HepG2 (cell line): ENCODE measurements around the gene ZFAND6. TPM values are rescaled to one million over a fixed set of nuclear protein-coding genes. Genes with fewer than 3 reads are reported as not detected.

Source experiments
- CEBPG ChIP-seq: IDR thresholded peaks from 2 replicates; pipeline ENCODE4 v1.6.1; 2016
- CHD2 ChIP-seq: IDR thresholded peaks from 2 replicates; pipeline ENCODE4 v1.6.1; 2011; ENCODE audit warnings: low read depth, low read length, improper control_type of control experiment
- FOXM1 ChIP-seq: sonication (generic); formaldehyde crosslinking; IDR thresholded peaks from 2 replicates; pipeline ENCODE4 v1.5.0; 2020; ENCODE audit warnings: missing genetic modification reagents
- GATA4 ChIP-seq: sonication (generic); IDR thresholded peaks from 2 replicates; pipeline ENCODE4 v1.6.1; 2016; ENCODE audit warnings: antibody characterized with exemption, low read depth, borderline replicate concordance
- RBM39 ChIP-seq: fragments of 200-400 bp; formaldehyde crosslinking; IDR thresholded peaks from one replicate; pipeline ENCODE4 v1.6.1; 2018; ENCODE audit warnings: antibody characterized with exemption, mild to moderate bottlenecking, low read depth, low read length; ENCODE audit not compliant: poor library complexity, severe bottlenecking
- TOE1 ChIP-seq: sonication (generic); formaldehyde crosslinking; IDR thresholded peaks from 2 replicates; pipeline ENCODE4 v1.4.0; 2020; ENCODE audit warnings: mild to moderate bottlenecking, missing genetic modification reagents
- U2AF1 ChIP-seq: fragments of 200-400 bp; formaldehyde crosslinking; optimal IDR thresholded peaks from 2 replicates; pipeline ENCODE3; 2017; ENCODE audit warnings: mild to moderate bottlenecking, low read depth, low read length
- ZMYM2 ChIP-seq: sonication (generic); formaldehyde crosslinking; IDR thresholded peaks from 2 replicates; pipeline ENCODE4 v1.8.0; 2022; ENCODE audit warnings: mild to moderate bottlenecking, missing genetic modification reagents
- ZNF44 ChIP-seq: sonication (generic); formaldehyde crosslinking; IDR thresholded peaks from 2 replicates; pipeline ENCODE4 v1.5.1; 2020; ENCODE audit warnings: mild to moderate bottlenecking, missing genetic modification reagents
- ZNF441 ChIP-seq: sonication (generic); formaldehyde crosslinking; IDR thresholded peaks from 2 replicates; pipeline ENCODE4 v1.7.0; 2021; ENCODE audit warnings: missing genetic modification reagents, borderline replicate concordance
- ZNF562 ChIP-seq: sonication (generic); formaldehyde crosslinking; IDR thresholded peaks from 2 replicates; pipeline ENCODE4 v1.8.0; 2022; ENCODE audit warnings: missing genetic modification reagents, borderline replicate concordance
- ZNF598 ChIP-seq: sonication (generic); formaldehyde crosslinking; IDR thresholded peaks from 2 replicates; pipeline ENCODE4 v1.5.1; 2020; ENCODE audit warnings: mild to moderate bottlenecking, missing genetic modification reagents, borderline replicate concordance
- ZNF644 ChIP-seq: IDR thresholded peaks from 2 replicates; pipeline ENCODE4 v1.6.1; 2016; ENCODE audit warnings: low read depth
- polyA plus RNA-seq, 8 experiments: library from polyadenylated mRNA; depleted of rRNA in 3 of 8; stranded (reverse) in 7 of 8; unstranded in 1 of 8; fragments of >200 nt; fragmentation: Illumina TruSeq in 4 of 8; extraction: Trizol in 4 of 8; gene quantifications; 2 replicates each; pipeline versions ENCODE4 v1.2.1 to v1.2.3, GENCODE V29; 2011 to 2016; ENCODE audit warnings: low read depth in 4 of 8, missing spikeins in 1 of 8, mixed read lengths in 1 of 8; ENCODE audit not compliant: insufficient read depth in 1 of 8
- total RNA-seq, 5 experiments: library from RNA; depleted of rRNA; stranded (reverse); fragments of >200 nt; fragmentation: Illumina TruSeq; extraction: Trizol; gene quantifications; 2 replicates each; pipeline ENCODE4 v1.2.3, GENCODE V29; 2016; ENCODE audit warnings: low read depth in 1 of 5
- TF ChIP-seq, protein P1 (sequence below): IDR thresholded peaks from 2 replicates; pipeline ENCODE4 v1.6.1; 2016; ENCODE audit warnings: low read depth, missing genetic modification reagents, missing compliant biosample characterization
- TF ChIP-seq, protein P2 (sequence below): sonication (generic); formaldehyde crosslinking; IDR thresholded peaks from 2 replicates; pipeline ENCODE4 v1.8.0; 2023; ENCODE audit warnings: mild to moderate bottlenecking, missing genetic modification reagents
- TF ChIP-seq, protein P3 (sequence below): IDR thresholded peaks from 2 replicates; pipeline ENCODE4 v1.6.1; 2018; ENCODE audit warnings: missing genetic modification reagents
- TF ChIP-seq, protein P4 (sequence below): sonication (generic); formaldehyde crosslinking; IDR thresholded peaks from 2 replicates; pipeline ENCODE4 v1.5.1; 2020; ENCODE audit warnings: missing genetic modification reagents, mild to moderate bottlenecking, borderline replicate concordance
- TF ChIP-seq, protein P5 (sequence below): sonication (generic); formaldehyde crosslinking; IDR thresholded peaks from 2 replicates; pipeline ENCODE4 v1.5.1; 2020; ENCODE audit warnings: missing genetic modification reagents, mild to moderate bottlenecking, borderline replicate concordance

Gene ZFAND6
- total and polyA plus RNA-seq, 2 of the 13 experiments (the other 11 are each of a cell fraction or from before 2014, with no cell fraction given) = 84.2 to 115 TPM

DNA sequence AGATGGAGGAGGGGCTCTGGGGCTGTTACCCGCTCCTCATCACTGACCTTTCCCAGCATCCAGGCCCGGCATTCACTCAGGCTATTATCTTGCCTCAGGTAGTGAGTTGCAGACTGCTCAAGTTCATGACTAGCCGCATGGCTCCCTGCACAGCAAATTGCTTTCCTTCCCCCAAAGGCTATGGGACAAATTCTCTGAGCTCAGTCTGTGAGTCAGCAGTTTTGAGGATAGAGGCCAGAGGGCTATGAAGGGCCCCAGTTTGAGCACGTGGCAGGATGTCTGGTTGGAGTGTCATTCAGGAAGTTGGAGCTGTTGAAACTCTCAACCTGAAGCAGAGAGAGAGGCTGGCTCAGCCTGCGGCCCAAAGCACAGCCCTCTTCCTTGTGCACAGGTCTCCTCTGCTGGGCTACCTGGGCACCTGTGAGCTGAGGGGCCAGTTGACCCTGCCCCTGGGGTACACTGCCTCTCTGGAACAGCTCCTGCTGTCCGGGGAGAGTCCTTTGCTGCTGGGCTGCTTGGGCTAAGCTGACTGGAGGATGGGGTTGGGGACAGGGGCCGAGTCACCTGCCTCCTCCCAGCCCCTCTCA lies 101.2 kb downstream of the ZFAND6 start (continued):
- TF ChIP-seq, protein P1, sequence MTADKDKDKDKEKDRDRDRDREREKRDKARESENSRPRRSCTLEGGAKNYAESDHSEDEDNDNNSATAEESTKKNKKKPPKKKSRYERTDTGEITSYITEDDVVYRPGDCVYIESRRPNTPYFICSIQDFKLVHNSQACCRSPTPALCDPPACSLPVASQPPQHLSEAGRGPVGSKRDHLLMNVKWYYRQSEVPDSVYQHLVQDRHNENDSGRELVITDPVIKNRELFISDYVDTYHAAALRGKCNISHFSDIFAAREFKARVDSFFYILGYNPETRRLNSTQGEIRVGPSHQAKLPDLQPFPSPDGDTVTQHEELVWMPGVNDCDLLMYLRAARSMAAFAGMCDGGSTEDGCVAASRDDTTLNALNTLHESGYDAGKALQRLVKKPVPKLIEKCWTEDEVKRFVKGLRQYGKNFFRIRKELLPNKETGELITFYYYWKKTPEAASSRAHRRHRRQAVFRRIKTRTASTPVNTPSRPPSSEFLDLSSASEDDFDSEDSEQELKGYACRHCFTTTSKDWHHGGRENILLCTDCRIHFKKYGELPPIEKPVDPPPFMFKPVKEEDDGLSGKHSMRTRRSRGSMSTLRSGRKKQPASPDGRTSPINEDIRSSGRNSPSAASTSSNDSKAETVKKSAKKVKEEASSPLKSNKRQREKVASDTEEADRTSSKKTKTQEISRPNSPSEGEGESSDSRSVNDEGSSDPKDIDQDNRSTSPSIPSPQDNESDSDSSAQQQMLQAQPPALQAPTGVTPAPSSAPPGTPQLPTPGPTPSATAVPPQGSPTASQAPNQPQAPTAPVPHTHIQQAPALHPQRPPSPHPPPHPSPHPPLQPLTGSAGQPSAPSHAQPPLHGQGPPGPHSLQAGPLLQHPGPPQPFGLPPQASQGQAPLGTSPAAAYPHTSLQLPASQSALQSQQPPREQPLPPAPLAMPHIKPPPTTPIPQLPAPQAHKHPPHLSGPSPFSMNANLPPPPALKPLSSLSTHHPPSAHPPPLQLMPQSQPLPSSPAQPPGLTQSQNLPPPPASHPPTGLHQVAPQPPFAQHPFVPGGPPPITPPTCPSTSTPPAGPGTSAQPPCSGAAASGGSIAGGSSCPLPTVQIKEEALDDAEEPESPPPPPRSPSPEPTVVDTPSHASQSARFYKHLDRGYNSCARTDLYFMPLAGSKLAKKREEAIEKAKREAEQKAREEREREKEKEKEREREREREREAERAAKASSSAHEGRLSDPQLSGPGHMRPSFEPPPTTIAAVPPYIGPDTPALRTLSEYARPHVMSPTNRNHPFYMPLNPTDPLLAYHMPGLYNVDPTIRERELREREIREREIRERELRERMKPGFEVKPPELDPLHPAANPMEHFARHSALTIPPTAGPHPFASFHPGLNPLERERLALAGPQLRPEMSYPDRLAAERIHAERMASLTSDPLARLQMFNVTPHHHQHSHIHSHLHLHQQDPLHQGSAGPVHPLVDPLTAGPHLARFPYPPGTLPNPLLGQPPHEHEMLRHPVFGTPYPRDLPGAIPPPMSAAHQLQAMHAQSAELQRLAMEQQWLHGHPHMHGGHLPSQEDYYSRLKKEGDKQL (CRISPR knock-in tag) = 0 out of 2 replicates have a peak, but pooled peaks have one; percentile 18
- TF ChIP-seq RBM39 (no peak), ZNF562 (CRISPR knock-in tag) (no peak), CHD2 (no peak), TOE1 (CRISPR knock-in tag) (no peak), ZNF644 (0 out of 2 replicates have a peak, but pooled peaks have one; percentile 47), ZNF441 (peak; percentile 63; the same call in 1 of the 2 replicates), ZNF44 (CRISPR knock-in tag) (no peak), GATA4 (no peak), U2AF1 (no peak), FOXM1 (CRISPR knock-in tag) (no peak), ZNF598 (no peak), ZMYM2 (CRISPR knock-in tag) (no peak), CEBPG (CRISPR knock-in tag) (peak; percentile 44; the same call in 1 of the 2 replicates)
- TF ChIP-seq, protein P2, sequence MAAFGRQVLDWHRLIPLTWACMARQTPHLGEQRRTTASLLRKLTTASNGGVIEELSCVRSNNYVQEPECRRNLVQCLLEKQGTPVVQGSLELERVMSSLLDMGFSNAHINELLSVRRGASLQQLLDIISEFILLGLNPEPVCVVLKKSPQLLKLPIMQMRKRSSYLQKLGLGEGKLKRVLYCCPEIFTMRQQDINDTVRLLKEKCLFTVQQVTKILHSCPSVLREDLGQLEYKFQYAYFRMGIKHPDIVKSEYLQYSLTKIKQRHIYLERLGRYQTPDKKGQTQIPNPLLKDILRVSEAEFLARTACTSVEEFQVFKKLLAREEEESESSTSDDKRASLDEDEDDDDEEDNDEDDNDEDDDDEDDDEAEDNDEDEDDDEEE (CRISPR knock-in tag) = no peak
- TF ChIP-seq, protein P3, sequence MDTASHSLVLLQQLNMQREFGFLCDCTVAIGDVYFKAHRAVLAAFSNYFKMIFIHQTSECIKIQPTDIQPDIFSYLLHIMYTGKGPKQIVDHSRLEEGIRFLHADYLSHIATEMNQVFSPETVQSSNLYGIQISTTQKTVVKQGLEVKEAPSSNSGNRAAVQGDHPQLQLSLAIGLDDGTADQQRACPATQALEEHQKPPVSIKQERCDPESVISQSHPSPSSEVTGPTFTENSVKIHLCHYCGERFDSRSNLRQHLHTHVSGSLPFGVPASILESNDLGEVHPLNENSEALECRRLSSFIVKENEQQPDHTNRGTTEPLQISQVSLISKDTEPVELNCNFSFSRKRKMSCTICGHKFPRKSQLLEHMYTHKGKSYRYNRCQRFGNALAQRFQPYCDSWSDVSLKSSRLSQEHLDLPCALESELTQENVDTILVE (CRISPR knock-in tag) = peak; percentile 62; the same call in 1 of the 2 replicates
- TF ChIP-seq, protein P4, sequence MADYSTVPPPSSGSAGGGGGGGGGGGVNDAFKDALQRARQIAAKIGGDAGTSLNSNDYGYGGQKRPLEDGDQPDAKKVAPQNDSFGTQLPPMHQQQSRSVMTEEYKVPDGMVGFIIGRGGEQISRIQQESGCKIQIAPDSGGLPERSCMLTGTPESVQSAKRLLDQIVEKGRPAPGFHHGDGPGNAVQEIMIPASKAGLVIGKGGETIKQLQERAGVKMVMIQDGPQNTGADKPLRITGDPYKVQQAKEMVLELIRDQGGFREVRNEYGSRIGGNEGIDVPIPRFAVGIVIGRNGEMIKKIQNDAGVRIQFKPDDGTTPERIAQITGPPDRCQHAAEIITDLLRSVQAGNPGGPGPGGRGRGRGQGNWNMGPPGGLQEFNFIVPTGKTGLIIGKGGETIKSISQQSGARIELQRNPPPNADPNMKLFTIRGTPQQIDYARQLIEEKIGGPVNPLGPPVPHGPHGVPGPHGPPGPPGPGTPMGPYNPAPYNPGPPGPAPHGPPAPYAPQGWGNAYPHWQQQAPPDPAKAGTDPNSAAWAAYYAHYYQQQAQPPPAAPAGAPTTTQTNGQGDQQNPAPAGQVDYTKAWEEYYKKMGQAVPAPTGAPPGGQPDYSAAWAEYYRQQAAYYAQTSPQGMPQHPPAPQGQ (CRISPR knock-in tag) = no peak
- TF ChIP-seq, protein P5, sequence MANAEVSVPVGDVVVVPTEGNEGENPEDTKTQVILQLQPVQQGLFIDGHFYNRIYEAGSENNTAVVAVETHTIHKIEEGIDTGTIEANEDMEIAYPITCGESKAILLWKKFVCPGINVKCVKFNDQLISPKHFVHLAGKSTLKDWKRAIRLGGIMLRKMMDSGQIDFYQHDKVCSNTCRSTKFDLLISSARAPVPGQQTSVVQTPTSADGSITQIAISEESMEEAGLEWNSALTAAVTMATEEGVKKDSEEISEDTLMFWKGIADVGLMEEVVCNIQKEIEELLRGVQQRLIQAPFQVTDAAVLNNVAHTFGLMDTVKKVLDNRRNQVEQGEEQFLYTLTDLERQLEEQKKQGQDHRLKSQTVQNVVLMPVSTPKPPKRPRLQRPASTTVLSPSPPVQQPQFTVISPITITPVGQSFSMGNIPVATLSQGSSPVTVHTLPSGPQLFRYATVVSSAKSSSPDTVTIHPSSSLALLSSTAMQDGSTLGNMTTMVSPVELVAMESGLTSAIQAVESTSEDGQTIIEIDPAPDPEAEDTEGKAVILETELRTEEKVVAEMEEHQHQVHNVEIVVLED = no peak
